Measurements from ENCODE around the gene PITRM1.
A peak's percentile ranks its signal among the peaks of the same experiment; 100 is the strongest.
"Not testable (repeated sequence)": the region's sequence is repeated elsewhere in the genome, so short reads cannot be mapped to it uniquely, and the experiment has no call there.

The PITRM1 gene

DNA sequence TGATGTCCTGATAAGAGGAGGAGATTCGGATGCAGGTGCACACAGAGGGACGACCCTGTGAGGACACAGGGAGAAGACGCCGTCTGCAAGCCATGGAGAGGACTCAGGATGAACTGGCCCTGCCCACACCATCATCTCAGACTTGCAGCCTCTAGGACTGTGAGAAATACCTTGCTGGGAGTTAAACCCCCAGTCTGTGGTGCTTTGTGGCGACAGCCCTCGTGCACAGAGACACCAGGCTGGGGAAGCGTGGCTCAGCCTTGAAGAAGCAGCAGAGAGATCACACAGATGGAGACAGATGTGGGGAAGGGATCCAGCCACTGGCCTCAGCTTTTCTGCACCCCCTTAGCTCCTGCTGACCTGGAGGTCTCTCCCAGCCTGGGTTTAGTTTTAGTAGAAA is 26.3 kb upstream of the PITRM1 start:
- no peak for DNase-seq

DNA sequence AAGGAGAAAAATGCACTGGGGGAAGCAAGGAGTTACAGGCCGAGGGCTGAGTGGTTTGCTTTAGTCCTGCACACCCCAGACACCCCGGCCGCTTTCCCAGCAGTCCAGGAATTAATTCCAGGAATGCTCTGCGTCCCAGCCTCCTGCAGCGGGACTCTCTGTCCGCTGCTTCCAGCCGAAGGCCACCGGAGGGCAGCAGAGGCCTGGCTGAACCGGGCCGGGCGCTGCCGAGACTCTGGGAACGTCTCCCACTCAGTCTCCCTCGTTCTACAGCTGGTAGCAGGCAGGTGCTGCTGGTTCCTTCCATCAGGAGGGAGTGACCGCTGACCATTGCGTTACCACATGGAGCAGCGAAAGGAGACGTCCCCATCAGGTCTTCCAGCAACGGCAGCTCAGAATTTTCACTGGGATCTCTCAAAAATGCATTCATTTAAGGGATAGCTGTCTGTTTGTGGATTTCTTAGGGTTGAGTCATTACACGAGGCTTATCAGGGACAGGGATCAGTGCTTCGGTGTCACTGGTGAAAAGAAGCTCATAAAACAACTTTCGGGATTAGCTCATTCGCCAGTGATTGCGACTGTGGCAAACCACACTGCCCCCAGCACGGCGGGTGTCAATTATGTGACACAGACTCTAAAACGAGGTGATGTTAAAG is 24.9 kb upstream of the PITRM1 start:
- DNase-seq: peak; percentile 91

DNA sequence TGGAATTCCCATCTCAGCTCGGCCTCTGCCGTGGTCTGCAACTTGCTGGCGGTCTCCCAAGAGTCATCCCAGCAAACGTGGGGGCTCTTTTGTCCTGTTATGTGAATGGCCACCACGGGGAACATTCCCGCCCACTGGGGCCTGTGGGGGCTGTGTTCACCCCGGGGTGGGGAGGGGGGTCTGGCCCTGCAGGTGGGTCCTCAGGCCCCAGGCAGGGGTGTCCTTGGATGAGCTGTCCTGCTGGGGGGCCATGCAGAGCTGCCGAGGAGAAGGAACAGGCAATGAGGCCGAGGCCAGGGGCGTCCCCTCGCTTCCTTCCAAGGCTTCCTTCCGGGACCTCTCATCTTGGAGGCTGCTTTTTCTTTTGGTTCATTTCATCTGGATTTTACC is 24.4 kb upstream of the PITRM1 start:
- DNase-seq: no peak

DNA sequence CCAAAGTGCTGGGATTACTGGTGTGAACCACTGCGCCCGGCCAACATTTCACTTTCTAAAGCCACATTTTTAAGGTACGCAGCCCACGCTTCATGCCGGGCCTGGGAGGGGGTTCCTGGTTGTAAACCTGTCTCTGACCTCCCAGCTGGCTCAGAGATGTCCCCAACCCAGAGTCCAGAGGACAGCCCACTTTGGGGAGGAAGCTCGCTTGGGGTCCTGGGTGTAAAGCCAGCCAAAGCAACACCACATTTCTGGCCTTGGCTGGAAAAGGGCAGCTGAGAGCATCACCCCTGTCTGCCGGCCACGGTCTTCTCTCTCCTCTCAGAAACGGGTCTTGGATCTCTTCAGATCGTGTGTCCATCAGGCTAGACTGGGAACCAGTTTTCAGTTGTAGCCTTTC is 23.9 kb upstream of the PITRM1 start:
- DNase-seq: no peak

DNA sequence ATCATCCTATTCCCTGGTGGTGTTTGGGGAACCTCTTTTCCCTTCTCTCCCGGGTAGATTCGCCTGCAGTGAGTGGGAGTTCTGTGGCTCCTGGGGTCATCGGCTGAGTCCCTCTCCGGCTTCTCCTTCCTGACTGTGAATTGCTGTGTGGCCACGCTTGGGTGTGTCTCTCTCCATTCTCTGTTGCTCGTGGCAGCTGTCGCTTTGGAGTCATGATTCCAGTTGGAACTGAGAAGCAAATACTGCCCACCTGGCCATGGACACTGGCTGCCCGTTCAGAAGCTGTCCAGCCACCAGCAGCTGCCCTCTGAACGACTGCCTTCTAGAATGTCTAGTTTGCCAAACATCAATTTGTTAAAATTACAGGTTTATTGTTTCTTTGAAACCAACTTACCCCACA is 23.1 kb upstream of the PITRM1 start:
- DNase-seq: no peak

DNA sequence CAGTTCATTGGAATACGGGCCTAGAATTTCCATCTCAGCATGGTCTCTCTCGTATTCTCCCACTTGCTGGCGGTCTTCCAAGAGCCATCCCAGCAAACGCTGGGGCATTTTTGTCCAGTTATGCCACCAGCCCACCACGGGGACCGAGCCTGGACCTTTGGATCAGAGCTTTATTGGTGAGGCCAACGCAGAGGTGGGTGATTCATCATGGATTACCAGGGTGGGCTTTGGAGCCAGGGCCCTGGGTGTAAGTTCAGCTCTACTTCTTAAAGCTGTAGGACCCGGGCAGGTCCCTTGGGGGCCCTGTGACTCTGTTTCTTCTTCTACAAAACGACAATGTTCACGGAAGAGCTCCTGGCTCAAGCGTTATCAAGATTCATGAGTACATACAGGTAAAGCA is 22.7 kb upstream of the PITRM1 start:
- no peak for DNase-seq

DNA sequence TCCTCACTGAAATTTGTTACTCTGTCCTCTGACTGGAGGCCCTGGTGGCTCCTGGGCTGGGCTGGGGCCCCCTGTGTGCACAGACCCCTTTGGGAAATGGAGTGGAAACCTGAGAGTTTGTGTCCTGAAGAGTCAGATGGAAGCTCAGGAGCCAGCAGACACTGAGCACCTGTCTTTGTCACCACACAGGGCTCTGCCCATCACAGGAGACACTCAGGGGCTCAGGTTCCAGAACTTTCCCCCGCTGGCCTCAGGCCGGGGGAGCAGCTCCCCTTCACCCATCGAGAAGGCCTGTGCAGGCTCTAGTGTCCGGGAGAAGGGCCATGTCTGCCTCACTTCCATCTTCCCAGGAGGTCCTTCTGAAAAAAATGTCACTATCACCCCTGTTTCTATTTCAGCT is 22.3 kb upstream of the PITRM1 start:
- no peak for DNase-seq

DNA sequence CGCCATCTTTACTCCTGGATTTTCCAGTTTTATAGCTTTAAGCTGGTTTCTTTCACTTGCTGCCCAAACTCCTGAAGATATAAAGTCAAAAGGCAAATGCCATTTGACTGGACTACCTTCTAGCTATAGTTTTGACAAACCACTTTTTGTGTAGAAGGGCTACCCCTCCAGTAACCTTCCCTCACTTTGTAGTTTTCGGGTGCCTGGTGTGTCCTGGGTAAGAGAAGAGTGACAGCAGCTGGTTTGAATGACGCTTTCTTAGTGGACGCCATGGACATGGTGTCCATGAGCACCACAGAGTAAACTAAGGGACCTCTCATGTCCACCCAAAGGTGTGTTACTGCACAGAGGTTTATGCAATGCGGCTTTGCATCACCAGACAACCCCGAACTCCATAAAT is 21.2 kb upstream of the PITRM1 start:
- DNase-seq: no peak

DNA sequence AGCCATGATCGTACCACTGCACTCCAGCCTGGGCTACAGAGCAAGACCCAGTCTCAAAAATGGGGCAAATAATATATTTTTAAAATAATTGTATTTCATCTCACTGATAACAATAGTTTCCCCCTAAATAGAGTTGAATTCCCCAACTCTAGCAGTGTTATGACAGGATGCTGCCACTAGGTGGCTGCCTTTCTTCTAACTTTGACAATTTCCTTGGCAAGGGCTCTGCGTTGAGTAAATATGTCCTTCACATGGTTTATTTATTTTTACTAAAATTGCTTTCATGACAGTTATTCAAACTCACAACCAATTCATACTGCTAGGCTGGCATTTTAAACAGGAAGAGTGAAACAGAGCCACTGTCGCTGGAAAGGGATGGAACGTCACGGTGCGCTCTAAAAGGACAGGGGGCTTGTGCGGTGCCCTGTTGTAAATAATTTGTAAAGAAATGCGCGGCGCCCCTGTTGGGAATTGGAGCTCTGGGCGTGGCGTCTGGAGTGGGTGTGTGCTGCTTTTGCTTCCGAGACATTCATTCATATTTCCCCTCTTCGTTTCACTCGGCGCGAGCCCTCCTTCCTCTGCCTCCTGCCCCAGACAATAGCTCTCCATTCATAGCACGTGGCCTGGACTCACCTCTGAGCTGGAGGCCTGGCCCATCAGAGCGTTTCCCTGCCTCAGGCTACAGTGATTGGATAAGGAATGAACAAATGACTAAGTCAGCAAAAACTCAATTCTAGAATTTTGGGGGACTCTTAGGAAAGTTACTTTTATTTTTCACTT is 20.5 kb upstream of the PITRM1 start:
- DNase-seq: peak; percentile 82

DNA sequence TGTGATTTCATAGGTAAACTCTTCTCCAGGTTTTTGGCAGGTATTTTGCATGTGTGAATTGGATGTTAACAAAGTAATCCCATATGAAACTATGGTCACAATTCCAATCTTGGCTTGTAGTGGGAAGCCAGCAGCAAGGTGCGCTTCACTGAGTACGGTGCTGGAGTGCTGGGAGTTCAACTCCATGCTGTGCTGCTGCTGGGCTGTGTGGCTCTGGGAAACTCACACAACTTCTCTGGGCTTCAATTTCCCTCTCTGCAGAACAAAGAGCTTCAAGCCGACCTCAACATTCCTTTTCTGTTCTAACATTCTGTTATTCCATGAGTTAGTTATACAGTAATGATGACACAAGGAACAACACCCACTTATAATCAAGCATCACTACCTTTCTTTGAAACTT is 18.2 kb upstream of the PITRM1 start:
- DNase-seq: no peak

DNA sequence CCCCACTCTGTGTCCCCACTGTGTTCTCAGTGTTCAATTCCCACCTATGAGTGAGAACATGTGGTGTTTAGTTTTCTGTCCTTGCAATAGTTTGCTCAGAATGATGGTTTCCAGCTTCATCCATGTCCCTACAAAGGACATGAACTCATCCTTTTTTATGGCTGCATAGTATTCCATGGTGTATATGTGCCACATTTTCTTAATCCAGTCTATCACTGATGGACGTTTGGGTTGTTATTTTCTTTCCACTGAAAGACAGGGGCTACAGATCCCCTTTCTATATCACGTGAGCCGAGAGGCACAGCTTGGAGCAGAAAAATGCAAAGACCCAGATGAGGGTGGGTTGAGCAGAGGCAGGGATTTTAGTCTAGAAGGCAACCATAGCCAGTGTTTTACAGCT is 14.6 kb upstream of the PITRM1 start:
- DNase-seq: not testable (repeated sequence)

DNA sequence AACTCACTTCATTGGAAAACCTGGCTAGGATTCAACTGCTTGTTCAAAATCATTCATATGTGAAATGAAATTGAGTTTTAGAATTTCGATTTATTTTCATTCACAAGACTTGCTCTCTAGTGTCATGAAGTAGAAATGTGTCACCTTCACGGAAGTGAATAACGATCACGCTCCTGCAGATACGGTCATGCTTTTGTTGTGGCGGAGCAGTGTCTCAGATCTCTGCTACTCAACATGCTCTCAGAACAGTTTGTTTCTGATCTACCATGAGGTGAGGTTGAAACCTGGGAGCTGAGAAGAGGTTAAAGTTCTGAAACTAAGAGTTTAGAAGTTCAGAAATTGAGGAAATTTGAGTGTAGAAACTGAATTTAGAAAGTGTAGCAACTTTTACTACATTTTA is 13.8 kb upstream of the PITRM1 start:
- DNase-seq: peak; percentile 77

DNA sequence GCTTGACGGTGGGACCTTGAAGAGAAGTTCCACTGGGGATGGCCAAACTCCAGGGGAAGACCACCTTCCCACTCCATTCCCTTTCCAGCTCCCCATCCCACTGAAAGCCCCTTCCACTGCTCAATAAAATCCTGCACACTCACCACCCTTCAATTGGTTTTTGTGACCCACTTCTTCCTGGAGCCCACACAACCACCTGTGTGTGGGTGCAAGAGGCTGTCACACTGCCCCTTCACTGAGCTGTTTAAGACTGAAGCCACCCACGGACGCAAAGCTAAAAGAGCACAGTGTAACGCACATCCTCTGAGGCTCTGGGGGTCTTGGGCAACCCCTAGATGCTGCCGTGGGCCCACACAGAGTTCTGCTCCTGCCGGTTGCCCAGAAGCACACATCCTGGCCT is 12.8 kb upstream of the PITRM1 start:
- DNase-seq: no peak

DNA sequence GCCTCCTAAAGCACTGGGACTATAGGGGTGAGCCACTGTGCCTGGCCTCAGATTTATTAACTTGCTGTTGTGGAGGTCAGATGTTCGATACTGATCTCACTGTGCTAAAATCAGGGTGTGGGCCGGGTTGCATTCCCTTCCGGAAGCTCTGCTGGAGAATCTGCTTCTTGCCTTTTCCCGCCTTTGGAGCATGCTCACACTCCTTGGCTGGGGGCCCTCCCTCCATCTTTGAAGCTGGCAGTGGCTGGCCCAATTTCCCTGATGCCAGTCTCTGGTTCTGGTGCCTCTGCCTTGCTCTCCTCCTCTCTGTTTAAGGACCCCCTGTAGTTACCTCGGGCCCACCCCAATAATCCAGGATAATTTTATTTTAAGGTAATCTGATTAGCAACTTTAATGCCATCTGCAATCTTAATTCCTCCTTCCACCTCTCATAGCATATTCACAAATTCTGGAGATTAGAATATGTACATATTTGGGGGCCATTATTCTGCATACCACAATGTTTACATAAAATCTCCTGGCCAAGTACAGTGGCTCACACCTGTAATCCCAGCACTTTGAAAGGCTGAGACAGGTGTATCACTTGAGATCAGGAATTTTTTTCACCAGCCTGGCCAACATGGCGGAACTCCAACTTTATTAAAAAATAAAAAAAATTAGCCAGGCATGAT is 7.9 kb upstream of the PITRM1 start:
- DNase-seq: no peak

DNA sequence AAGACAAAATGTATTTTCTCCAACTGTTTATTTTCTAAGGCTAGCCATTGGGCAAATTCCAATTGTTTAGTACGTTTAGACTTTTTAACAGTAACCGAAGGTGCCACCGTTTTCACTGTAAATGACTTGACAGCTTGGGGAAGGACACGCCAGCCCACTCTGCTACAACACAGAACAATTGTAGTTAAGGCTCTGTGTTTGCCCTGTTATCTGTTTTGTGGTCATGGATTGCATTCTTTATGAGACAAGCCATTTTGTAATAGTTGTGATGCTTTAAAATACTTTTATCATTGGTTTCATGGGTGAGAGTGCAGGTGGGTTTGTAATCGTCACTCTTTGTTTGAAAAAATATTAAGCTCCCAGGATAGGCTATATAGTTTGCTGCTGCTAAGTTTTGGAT is 6.6 kb upstream of the PITRM1 start:
- DNase-seq: no peak

DNA sequence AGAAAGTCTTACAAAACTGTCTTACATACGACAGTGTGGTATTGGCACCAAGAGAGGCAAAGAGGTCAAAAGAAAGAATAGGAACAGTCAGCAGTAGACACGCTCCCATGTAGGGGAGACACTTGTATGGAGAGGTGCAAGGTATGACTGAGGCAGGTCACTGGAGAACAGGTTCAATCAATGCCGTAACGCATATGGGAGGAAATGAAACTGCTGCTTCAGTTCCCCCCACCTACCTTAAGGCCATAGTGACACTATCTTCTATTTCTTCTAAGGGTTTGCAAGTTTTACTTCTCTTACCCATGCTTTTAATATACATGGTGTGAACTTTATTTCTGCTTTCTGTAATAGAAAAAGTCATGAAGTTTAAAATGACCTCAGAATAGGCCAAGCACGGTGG is 5.5 kb upstream of the PITRM1 start:
- no peak for DNase-seq

DNA sequence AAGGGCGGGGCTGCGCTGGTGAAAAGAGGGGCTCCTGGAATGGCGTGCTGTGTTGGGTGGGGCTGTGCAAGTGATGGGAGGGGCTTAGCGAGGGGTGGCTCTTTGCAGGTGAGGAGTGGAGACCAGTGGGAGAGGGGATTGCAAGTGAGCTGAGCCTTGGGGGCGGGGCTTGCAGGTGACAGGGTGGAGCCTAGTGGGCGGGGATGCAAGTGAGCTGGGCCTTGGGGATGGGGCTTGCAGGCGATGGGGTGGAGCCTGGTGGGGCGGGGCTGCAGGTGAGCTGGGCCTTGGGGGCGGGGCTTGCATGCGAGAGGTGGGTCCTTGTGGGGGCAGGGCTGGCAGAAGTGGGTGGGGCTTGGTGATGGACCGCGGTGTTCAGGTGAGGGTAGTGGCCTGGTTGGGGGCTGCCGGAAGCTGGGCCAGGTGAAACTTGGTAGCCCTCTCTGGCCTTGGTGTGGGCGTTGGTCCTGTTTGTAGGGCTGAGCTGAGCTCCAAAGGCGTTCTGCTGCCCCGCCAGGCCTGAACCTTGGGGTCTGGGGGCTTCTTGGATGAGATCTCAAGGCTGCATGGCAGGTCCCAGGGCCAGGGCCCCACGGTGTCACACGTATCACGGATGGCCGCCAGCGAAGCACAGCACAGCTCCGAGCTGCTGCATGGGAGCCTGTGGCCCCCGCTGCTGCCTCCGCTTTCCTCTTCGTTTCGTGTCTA is 743 bp upstream of the PITRM1 start:
- DNase-seq: no peak

DNA sequence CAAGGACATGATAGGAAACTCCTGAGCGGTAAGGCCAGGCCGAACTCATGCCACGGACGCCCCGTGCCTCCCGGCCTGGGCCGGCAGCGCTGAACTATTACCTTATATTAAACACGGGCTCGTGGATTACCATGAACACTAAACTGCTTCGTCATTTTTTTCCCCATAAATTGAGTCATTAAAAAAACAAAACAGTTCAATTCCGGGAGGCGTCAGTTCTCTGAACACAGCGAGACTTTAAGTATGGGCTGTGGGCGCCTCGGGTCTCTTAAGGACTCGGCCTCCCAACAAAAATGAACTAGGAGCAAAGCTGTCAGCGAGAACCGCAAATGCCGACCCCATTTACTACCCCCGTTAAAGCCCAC is 519 bp downstream of the PITRM1 start:
- peak; percentile 85 for DNase-seq

DNA sequence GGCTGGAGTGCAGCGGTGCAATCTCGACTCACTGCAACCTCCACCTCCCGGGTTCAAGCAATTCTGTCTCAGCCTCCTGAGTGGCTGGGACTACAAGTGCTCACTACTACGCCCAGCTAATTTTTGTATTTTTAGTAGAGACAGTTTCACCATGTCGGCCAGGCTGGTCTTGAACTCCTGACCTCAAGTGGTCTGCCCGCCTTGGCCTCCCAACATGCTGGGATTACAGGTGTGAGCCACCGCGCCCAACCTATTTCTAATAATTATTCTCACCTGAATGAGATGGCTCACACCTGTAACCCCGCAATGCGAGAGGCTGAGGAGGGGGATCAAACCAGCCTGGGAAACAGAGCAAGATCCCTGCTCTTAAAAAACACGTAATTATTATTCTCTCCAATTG is 1.1 kb downstream of the PITRM1 start:
- DNase-seq: not testable (repeated sequence)

DNA sequence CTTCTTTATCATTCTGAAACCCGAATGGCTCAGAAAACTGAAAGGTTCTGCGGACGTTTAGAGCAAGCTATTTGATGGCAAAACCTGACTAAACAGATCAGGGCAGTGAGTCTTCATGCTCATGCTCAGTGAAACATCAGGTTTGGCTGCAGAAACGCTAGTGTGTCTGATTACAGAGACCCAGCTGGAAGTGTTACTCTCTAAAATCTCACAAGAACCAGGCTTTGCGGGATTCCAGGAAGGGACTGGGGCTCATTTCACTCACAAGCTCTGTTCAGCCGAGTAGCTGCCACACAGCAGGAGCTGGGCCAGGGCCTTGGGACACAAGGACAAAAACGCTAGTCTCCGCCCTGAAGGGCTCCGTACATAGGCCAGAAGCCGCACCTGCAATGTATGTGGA is 2.9 kb downstream of the PITRM1 start:
- no peak for DNase-seq

DNA sequence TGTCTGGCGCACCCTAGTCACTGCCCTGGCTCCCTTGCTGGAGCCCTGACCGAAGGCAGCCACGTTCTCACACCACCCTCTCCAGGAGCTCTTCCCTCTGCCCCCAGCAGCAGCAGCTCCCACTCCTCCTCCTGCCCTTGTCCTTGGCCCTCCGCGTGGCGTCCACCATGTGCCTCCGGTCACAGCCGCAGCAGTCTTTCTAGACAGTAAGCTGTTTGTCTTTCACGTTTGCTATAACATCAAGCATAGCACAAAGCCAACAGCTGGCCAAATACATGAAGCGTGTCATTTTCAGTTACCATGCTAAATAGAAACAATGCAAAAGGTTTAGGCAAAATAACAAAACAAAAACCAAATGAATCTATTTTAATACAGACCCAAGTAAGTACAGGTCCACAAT is 3.3 kb downstream of the PITRM1 start:
- no peak for DNase-seq

DNA sequence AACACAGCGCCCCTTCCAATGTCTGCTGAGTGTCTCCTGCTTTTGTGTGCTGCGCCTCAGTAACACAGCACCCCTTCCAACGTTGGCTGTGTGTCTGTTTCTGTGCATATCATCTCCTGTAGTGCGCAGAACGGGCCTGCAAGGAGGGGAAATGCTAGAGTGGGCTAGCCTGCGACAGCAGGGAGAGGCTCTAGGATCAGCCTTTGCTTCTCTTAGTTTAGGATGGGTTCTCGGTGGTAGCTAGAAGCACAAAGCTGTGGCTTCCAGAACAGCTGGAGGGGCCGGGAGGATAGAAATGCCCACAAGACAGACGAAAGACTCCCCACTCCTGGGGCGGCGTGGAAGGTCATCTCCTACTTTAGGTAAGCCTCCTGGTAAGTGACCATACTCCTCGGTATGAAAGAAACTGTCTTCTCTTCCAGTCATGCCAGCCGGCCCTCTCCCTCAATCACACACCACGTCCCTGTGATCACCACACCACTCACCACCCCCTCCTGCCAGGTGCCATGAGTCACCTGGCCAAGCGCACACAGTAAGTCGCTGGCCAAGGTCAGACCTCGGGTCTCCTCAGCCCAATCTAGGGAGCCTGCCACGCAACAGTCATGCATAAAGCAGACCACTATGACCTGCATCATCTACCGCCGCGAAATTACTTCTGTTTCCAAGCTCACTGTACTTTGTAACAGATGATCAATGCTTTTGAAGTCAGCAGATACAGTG is 4.8 kb downstream of the PITRM1 start:
- no peak for DNase-seq
